CD4-positive, alpha-beta T cell treated with Interleukin-15 for 4 hours (primary cell): ENCODE data around the gene AKT1S1.
"Not testable (repeated sequence)": the region's sequence is repeated elsewhere in the genome, so short reads cannot be mapped to it uniquely, and the experiment has no call there.

Experiments
- DNase-seq: peaks from one replicate; pipeline ENCODE4 v3.0.0-alpha.2; 2020; ENCODE audit warnings: low spot score

The AKT1S1 gene

DNA sequence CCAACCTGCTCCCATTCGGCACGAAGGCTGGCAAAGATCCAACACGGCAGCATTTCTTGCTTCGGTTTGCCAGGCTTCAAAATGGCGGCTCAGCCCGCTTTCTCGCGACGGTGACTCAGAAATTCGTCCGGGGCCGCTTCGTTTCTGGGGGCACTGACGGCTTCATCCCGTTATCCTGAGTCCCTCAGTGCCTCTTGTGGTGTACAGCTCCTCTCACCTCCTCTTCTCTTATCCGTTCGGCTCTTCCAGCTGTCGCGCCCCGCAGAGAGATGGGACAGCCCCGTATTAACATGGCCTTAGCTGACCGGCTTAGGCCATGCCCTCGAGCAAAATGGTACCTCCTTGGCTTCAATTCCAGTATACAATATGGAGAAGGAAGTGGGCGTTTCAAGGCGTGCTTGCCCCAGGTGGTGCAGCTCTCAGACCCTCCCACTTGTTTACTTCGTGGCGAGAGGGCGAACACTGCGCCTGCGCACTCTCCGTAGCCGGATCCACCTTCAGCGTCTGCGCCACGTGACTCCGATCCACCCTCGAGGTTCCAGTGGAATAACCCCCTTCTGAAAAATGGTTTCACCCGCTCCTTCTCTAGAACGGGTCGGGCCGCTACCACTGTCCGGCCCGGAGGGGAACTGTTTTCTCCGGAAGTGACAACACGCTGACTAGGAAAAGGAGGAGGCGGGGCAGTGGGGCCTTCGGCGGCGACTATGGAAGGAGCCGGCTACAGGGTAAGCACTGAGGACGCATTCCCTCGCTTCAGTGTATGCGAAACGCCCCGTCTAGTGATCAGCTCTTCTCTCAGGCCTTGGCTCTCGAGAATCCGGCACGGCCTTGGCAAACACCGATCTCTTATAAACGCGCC is at the start of gene AKT1S1, which contains the start of gene TBC1D17:
AKT1S1 (minus strand) TSS at position 336 of the 859 bp plus-strand sequence. CDS start 4,060 bp downstream, outside the sequence.
TBC1D17 (plus strand) TSS at position 683 of the 859 bp plus-strand sequence; CDS start at position 705, 22 bp downstream.
- DNase-seq, result peak; percentile 100

DNA sequence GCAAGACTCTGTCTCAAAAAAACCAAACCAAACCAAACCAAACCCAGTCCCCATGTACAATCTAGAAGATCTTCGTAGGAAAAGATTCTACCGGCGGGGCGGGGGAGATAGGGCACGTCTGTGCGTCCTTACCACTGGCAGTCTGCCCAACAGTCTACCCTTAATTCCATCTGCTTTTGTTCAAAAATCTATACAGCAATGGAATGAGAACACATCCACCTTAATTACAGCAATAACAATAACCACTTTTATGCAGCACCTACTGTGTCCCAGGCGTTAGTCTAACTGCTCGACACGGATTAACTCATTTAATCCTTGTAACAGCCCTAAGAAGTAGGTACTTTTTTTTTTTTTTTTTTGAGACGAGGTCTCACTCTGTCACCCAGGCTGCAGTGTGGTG is 49.4 kb upstream of the AKT1S1 start:
- DNase-seq, result no peak

DNA sequence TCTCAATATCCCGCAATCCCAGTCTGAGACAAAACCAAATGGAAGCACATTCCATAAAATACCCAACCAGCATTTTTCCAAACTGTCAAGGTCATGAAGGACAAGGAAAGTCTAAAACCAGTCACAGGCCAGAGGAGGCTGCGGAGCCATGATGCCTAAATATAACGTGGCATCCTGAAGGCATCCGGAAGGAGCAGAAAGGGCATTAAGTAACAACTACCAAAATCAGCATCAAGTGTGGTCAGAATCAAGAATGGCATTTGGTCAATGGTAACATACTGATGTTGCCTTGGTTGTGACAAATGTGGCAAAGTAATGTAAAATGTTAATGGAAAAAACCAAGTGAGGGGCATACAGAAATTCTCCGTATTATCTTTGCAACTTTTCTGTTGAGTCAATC is 48.3 kb upstream of the AKT1S1 start:
- no peak for DNase-seq

DNA sequence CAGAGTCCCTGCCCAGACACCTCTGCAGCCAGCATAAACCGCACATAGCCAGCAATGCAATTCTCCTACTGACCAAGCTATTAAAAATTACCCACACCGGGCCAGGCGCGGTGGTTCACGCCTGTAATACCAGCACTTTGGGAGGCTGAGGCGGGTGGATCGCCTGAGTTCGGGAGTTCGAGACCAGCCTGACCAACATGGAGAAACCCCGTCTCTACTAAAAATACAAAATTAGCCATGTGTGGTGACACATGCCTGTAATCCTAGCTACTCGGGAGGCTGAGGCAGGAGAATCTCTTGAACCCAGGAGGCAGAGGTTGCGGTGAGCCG is 47.7 kb upstream of the AKT1S1 start:
- DNase-seq, result not testable (repeated sequence)

DNA sequence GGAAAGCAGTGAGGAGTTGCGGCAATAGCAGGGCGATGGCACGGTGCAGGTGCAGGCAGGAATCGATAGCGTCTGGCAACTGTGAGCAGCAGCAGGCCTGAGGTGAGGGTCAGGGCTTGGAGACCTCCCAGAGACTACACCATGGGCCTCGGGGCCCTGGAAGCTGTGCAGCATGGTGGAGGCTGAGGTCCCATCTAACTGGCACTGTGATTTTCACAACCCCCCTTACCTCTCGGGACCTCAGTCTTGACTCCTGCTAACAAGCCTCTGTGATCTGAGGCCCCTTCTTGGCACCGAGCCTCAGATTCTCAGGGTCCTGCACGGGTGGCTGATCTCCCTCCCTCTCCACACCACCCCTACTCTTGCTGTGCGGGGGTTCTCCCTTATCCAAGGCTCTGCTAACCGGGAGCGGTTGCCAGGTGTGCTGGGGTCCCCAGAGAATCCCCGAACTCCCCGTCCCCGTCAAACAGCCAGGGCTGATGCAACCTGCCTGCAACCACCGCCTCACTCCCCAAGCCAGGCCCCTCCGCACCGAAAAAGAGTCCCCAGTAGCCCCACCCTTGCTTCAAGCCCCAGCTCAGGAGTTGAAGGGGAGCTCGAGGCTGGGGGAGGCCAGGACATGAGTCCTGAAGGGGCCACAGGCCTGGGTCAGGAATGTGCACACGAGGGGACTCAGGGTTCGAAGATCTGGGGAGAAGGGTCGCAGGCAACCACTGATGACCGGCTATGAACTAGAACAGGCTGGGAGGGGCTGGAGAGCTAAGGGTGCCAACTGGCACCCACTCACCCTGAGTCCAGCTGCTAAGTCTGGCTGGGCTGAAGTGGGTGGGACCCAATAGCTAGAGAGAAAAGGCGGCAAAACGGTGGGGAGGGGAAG is 47.1 kb upstream of the AKT1S1 start:
- DNase-seq, result no peak

DNA sequence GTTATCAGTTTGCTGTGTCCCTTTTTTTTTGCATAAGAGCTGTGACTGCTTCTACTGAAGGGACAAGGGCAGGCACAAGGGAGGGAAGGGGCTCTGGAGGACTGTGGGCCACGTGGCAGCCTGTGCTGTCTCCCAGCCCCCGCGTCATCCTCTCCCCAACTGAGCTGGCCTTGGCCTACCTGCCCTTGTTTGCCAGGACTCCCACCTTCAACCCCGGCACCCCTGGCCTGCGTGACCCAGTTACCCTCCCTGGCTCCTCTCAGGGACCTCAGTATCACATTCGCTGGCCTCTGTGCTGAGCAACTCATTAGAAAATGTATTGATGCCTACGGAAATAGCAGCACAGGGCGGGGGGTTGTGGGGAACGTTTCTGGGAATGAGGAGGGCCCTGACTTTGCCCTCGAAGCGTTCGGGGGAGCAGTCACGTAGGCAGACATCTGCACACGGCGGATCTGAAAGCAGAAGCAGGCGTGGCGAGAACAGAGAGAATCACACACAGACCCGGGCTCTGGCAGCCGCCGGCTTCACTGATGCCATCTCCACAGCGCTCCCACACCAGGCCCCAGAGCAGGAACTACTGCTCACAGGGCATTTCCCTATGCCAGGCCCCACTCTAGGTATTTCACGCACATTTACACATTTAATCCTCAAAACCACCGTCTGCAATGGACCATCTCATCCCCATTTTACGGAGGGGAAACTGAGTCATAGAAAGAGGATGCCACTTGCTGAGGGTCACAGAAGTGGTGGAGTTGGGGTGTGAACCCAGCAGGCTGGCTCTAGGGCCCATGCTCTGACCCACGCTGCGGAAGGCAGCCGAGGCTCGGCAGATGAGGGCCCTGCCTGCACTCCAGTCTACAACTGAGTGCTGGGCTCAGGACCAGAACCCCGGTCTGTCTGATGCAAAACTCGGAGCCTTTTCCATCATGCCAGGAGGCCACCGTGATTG is 46.2 kb upstream of the AKT1S1 start:
- DNase-seq, result no peak

DNA sequence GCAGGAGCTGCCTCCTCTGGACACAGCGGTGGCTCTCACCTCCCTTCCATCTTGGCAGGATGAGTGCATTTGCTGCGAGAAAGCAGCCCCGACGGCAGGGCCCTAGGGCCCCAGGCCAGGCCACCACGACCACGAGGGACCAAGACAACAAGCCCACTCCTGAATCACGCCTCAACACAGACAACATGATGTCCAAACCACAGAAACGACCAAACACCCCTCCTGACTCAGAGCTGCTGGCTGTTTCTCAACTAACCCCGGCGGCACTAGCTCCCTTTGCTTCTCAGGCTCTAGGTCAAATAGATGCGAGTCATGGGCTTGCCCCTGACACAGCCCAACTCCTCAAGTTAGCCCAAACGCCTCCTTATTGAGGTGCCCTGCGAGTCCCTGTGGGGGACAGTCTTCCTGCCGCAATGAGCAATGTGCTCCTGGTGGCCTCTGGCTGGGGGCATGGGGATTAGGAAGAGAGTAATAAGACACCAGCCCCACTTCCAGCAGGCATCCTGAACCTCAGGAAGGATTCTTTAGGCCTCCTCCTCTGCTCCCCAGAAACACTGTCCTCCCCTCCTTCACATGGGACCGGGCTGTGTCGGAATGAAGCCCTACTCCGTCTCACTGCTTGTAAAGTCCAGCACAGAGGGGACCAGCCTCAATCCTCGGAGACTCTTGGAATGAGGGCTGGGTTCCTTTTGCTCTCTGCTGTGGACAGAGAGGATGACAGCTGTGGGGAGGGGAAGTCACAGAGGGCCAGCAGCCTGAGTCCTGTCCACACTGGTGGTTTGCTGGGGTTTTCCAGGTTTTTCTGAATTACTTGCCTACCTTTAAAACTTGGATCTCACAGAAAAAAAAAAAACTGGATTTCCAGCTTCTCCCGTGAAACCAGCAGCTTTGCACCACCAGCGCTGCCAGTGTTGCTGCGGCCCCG is 45.0 kb upstream of the AKT1S1 start:
- no peak for DNase-seq

DNA sequence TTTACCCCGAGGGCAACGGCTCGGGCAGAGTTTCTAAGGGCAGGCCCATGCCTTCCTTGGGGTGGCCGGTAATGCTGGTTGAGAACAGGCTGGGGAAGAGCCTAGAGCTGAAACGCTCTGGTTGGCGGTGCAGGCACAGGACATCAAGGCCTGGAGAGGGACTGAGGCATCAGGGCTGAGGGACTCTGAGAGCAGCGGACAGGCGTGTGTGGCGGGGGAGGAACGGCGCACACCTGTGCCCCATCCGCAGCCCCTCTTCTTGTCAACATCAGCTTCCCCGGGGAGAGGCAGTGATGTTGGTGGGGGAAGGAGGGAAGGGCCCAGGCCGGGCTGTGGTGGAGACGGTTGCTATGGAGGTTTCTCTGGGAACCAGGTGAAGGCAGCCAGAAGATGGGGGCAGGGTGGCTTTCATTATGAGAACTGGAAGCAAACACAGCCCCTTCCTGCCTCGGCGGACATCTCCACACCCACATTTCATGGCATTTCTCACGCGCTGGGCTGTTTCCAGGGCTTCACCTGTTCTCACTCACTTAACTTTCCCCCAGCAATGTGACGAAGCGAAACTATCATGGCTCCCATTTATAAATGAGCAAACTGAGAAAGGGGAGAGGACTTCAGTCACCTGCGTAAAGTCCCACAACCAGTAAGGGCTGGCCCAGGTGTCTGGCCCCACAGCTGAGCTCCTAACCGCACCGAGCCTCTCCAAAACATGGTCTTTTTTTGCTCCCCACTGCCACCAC is 43.6 kb upstream of the AKT1S1 start:
- DNase-seq, result no peak

DNA sequence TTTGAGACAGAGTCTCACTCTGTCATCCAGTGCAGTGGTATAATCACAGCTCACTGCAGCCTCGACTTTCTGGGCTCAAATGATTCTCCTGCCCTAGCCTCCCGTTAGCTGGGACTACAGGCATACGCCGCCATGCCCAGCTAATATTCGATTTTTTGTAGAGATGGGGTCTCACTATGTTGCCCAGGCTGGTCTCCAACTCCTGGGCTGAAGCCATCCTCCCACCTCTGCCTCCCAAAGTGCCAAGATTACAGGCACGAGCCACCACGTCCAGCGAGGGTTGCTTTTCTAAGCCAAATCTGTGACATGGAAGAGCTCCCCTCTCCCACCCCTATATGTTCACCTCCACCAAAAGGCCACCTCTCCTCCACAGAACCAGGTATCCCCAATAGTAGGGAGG is 40.9 kb upstream of the AKT1S1 start:
- no peak for DNase-seq

DNA sequence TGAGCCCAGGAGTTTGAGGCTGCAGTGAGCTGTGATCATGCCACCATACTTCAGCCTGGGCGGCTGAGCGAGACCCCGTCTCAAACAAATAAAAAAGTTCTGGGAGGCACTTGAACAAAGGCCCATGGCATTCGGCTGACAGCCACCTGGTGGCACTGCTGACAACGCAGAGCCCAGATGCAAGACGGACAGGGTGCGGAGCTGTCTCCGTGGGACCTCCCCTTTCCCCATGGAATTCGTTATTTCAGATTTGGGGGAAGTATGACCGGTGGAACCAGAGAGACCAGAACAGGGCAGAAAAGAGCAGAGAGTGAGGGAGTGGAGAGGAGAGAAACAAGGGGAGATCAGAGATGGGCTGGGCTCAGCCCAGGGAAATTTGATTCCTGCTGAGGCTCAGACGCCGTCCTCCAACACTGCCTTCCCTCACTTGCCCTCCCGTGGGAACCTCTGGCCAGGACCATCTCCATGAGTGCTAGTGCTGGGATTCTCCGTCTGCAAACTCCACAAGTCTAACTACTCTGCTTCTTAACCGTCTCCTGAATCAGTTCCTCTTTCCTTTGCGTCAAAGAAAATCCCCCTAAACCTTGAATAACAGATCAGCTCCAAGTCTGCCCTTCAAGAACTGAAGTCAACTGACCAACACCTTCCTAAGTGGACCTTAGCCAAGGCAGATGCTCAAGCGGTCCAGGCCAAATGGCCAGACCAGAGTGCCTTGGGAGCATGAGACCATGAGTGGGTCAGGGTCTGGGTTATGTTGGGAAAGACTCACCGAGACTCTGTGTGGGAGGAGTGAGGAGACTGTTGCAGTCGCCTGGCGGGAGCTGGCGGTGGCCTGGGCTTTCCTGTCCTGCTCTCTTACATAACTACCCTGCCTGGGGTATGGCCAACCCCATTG is 39.9 kb upstream of the AKT1S1 start:
- DNase-seq, result no peak

DNA sequence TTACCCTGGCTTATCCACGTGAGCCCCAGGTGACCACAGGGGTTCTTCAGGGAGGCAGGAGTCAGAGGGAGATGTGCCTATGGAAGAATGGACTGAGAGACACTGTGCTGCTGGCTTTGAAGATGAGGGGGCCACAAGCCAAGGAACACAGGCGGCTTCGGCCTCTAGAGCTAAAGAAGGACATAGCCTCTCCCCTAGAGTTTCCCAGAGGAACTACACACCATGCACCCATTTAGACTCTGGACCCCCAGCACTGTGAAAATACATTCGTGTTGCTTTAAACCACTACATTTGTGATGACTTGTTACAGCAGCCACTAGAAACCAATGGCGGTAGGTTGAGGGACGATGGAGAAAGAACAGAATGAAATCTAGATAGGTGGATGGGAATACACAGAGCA is 38.1 kb upstream of the AKT1S1 start:
- no peak for DNase-seq

DNA sequence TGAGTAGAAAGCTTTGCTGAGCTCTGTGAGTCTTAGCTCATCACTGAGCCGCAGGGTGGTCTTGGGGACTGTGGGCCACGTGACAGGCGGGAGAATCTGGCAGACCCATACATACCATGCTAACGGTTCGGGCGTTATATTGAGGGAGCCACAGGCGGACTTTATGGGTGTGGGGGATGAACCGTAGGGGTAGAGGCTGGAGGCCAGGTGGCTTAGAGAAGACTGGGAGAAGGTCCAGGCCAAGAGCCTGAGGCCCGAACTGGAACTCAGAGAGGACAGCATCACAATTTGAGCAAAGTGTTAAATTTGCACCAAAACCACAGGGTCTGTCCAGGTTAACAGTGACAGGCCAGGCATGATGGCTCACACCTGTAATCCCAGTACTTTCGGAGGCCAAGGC is 36.6 kb upstream of the AKT1S1 start:
- no peak for DNase-seq

DNA sequence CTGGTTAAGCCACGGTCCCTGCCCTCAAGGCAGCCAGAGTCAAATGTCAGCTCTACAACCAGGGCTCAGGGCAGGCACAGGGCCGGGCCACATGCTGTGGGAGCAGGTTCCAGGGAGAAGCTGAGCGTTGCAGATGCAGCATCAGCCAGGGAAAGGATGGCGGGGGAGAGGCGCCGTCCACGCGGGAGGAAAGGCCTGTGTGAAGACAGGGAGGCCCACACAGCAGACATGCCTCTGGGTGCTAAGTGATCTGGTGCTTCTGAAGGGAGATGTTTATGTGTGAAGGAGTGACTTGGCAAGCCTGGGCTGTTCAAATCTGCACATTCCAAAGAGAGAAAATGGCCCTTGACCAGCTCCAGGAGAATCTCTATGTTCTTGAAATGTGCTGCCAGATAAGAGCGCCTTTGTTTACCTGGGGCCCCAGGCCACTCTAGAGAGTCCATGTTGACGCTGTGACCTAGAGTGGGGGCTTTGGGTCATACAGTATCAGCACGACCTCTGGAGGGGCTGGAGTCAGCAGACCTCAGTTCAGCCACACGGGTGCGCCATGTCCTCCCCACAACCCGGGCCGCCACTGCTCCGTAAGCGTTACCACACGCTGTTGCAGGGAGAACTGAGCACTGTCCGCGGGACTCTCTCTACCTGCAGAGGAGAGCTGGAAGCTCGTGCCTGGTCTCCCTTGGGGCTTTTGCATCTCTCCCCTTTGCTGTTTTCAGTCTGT is 36.0 kb upstream of the AKT1S1 start:
- DNase-seq, result no peak

DNA sequence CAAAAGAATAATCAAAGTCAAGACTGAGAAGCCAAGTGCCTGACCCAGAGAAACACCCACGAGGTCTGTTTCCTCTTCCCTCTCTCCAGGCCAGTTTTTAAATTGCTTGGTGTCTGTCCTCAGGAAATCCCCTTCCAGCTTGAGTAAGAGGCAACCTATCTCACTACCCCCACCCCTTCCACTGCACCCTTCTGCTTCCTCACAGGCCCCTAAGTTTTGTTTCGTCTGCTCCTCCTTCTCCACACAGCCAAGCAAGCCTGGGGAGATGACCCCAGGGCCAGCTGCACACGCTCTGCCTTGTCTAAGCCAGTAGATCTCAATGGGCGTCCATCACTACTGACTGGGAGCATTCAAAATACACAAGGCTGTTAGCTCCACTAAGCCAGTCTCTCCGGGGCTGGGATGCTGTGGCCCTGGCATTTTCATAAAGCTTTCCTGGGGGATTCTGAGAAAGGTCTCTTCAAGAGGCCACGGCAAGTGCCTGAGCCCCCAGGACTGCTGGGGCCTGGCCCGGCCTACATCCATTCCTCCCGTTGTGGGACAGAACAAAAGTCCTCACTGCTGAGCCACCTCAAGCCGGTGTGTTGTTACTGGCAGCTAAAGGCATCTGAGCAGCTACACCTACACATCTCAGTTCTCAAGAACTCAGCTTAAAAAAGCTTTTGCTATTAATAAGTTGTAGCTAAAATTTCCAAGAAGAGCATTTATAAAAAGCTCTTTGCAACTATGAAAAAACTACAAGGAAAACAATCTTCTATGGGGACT is 34.4 kb upstream of the AKT1S1 start:
- DNase-seq, result peak; percentile 30

DNA sequence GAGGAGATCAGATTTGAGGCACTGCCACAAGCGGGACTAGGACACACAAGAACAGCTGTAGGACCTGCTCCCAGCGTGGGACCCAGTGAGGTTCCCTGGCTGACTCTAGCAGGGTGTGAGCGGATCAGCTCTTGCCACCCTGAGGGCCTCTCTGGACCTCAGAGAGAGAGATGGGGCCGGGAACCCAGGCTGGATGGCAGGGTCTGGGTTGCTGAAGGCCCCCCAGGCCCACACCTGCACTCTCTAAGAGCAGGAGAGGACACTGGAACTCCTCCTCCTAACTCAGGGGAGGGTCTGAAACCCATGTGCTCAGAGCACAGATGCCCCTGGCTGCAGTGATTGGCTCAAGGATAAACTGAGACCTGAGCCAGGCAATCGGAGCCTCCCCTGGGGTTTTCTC is 33.0 kb upstream of the AKT1S1 start:
- no peak for DNase-seq

DNA sequence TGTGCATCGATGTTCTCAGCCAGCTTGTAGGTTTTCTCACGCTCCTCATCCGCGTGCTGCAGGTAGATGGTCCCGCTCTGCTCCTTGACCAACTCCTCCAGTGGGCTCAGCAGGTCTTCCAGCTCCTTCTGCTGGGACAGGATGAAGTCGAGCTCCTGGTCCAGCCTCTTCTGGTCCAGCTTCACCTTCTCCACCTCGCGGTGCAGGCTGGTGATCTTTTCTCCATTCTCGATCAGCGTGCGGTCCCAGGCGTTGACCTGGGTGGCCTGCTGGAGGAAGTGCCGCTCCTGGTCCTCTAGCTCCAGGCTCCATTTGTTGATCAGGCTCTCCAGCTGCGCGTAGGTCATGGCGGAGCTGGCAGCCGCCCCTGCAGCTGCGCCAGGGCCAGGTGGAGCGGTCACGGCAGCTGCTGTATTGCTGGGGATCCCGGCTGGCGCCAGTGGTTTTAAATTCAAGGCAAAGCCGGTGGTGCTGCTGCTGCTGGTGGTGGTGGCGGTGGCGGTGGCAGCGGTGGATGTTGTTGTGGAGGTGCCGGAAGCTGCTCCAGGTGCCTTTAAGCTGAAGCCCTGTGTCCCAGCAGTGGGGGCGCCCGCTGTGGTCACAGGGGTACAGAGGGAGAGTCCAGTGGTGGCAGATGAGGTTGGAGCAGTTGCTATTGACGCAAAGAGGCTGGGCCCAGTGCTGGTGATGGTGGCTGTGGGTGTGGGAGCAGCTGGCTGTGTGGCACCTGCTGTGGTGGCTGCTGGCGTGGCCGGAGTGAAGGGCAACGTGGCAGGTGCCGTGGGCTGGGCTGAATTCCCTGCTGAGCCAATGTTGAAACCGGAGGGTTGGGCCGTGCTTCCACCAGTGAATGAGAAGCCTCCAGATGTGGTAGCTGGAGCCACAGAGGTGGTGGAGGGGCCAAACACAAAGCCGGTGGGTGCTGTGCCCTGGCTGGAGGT is 31.6 kb upstream of the AKT1S1 start:
- DNase-seq, result no peak
